HEK293T (cell line): ENCODE data around the gene CROCC.
"Not testable (repeated sequence)": the region's sequence is repeated elsewhere in the genome, so short reads cannot be mapped to it uniquely, and the experiment has no call there.

Experiments
- CTCF ChIA-PET: fragments of 350-600 bp; formaldehyde crosslinking; extraction: SDS; loops from one replicate; lab custom pipeline; 2021; ENCODE audit warnings: antibody characterized with exemption, inconsistent platforms; lab: Yijun Ruan, JAX
- POLR2A ChIA-PET: fragments of 350-600 bp; formaldehyde crosslinking; extraction: SDS; loops from one replicate; lab custom pipeline; 2020; ENCODE audit warnings: antibody characterized with exemption, inconsistent platforms; lab: Yijun Ruan, JAX
- DNase-seq: peaks from one replicate; pipeline ENCODE4 v3.0.0; 2012; ENCODE audit warnings: mixed read lengths; ENCODE audit errors: extremely low spot score
- ARNT ChIP-seq: fragments of 450-650 bp; IDR thresholded peaks from 2 replicates; pipeline ENCODE4 v1.6.1; 2017; ENCODE audit warnings: mild to moderate bottlenecking
- BHLHE40 ChIP-seq: fragments of 450-650 bp; IDR thresholded peaks from 2 replicates; pipeline ENCODE4 v1.6.1; 2016; ENCODE audit warnings: mild to moderate bottlenecking, moderate library complexity, borderline replicate concordance
- CTBP1 ChIP-seq: fragments of 450-650 bp; IDR thresholded peaks from 2 replicates; pipeline ENCODE4 v1.6.1; 2016; ENCODE audit warnings: borderline replicate concordance
- ELF4 ChIP-seq: fragments of 450-650 bp; IDR thresholded peaks from 2 replicates; pipeline ENCODE4 v1.6.1; 2017; ENCODE audit warnings: antibody characterized with exemption
- FOXA1 ChIP-seq: fragments of 450-650 bp; IDR thresholded peaks from 2 replicates; pipeline ENCODE4 v1.6.1; 2016; ENCODE audit warnings: mild to moderate bottlenecking
- FOXK2 ChIP-seq: fragments of 450-650 bp; IDR thresholded peaks from 2 replicates; pipeline ENCODE4 v1.6.1; 2016; ENCODE audit warnings: mild to moderate bottlenecking
- FOXM1 ChIP-seq: fragments of 450-650 bp; IDR thresholded peaks from 2 replicates; pipeline ENCODE4 v1.6.1; 2017; ENCODE audit warnings: mild to moderate bottlenecking, borderline replicate concordance
- HDGF ChIP-seq: fragments of 450-650 bp; IDR thresholded peaks from 2 replicates; pipeline ENCODE4 v1.6.1; 2017; ENCODE audit warnings: antibody characterized with exemption, borderline replicate concordance
- L3MBTL2 ChIP-seq: fragments of 450-650 bp; conservative IDR thresholded peaks from 2 replicates; pipeline ENCODE4 v1.6.1; 2016; ENCODE audit warnings: mild to moderate bottlenecking
- LEF1 ChIP-seq: fragments of 450-650 bp; IDR thresholded peaks from 2 replicates; pipeline ENCODE4 v1.6.1; 2017; ENCODE audit warnings: mild to moderate bottlenecking, borderline replicate concordance
- NFRKB ChIP-seq: fragments of 450-650 bp; IDR thresholded peaks from 2 replicates; pipeline ENCODE4 v1.6.1; 2016; ENCODE audit warnings: mild to moderate bottlenecking, moderate library complexity
- SP1 ChIP-seq: fragments of 450-650 bp; IDR thresholded peaks from 2 replicates; pipeline ENCODE4 v1.6.1; 2017
- SUZ12 ChIP-seq: fragments of 450-650 bp; IDR thresholded peaks from 2 replicates; pipeline ENCODE4 v1.6.1; 2016; ENCODE audit warnings: mild to moderate bottlenecking
- TARDBP ChIP-seq: fragments of 450-650 bp; IDR thresholded peaks from 2 replicates; pipeline ENCODE4 v1.6.1; 2016
- ZNF384 ChIP-seq: fragments of 450-650 bp; IDR thresholded peaks from 2 replicates; pipeline ENCODE4 v1.6.1; 2016
- TF ChIP-seq, protein P1 (sequence below): fragments of 450-650 bp; IDR thresholded peaks from 2 replicates; pipeline ENCODE4 v1.6.1; 2016

CROCC gene

DNA sequence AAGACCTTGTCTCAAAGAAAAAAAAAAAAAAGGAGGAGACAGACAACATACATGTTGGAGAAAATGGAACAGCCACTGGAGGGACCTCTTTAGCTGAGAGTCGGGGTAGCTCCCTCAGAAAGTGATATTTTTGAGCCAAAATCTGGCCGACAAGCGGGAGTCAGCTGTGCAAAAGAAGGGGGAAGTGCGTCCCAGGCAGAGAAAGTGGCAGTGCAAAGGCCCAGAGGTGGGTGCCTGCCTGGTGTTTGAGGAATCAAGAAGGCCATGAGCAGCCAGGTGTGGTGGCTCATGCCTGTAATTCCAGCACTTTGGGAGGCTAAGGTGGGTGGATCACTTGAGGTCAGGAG lies 6.1 kb upstream of the CROCC start:
- DNase-seq = no peak
- TF ChIP-seq ZNF384 = 0 out of 2 replicates have a peak, but pooled peaks have one; percentile 34
- TF ChIP-seq ELF4 = no peak
- no peak for TF ChIP-seq BHLHE40
- no peak for TF ChIP-seq HDGF
- TF ChIP-seq, protein P1, sequence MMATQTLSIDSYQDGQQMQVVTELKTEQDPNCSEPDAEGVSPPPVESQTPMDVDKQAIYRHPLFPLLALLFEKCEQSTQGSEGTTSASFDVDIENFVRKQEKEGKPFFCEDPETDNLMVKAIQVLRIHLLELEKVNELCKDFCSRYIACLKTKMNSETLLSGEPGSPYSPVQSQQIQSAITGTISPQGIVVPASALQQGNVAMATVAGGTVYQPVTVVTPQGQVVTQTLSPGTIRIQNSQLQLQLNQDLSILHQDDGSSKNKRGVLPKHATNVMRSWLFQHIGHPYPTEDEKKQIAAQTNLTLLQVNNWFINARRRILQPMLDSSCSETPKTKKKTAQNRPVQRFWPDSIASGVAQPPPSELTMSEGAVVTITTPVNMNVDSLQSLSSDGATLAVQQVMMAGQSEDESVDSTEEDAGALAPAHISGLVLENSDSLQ = no peak
- no peak for TF ChIP-seq SP1
- no peak for TF ChIP-seq NFRKB
- TF ChIP-seq LEF1 = no peak
- TF ChIP-seq ARNT = no peak
- ChIA-PET CTCF (interaction anchor here (0.6 to 1.3 kb wide), 6 partner anchors 10 to 280 kb away, joined by 3 to 9 read pairs (median 5); no protein-coding TSS in a partner anchor), POLR2A (interaction anchor here (1.1 to 2.3 kb wide), 2 partner anchors 10 to 31 kb away, joined by 3 to 12 read pairs; no protein-coding TSS in a partner anchor)

DNA sequence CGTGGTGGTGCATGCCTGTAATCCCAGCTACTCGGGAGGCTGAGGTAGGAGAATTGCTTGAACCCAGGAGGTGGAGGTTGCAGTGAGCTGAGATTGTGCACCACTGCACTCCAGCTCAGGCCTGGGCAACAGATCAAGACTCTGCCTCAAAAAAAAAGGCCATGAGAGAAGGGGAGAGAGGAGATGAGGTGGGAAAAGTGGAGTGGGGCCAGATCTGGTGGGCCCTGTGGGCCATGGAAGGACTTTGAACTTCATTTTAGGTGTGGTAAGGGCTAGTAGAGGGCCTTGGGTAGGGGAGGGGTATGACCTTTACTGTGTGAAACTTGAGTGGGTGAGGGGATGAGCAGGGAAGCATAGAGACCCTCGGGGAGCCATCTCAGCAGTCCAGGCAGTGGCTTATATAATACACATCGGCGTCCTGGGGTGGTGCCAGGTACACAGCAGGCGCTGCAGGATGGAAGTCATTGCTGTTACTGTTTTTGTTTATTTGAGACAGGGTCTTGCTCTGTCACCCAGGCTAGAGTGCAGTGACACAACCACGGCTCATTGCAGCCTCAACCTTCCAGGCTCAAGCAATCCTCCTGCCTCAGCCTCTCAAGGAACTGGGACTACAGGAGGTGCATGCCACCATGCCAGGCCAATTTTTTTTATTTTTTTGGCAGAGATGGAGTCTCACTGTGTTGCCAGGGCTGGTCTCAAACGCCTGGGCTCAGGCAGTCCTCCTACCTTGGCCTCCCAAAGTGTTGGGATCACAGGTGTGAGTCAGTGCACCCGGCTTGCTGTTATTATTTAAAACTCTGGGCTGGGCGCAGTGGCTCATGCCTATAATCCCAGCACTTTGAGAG lies 5.5 kb upstream of the CROCC start:
- POLR2A ChIA-PET = interaction anchor here (1.1 to 2.3 kb wide), 2 partner anchors 11 to 31 kb away, joined by 3 to 12 read pairs; no protein-coding TSS in a partner anchor
- not testable (repeated sequence) for DNase-seq

DNA sequence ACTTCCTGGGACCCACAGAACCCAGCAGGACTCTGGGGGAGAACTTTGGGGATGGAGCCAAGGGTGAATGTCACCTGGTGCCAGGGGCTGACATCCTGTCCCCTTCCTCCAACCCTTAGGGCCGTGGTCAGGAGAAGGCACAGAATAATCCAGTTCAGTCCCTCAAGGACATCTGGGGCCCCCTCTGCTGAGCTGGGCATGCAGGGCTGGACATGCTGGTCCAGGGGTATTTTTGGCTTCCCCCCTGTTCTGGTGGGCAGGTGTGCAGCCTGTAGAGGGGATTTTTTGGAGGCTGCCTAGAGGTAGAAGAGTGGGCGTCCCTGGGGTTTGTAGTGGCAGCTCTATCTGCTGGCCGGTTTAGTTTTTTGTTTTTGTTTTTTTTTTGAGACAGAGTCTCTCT lies 3.4 kb upstream of the CROCC start:
- no peak for DNase-seq
- POLR2A ChIA-PET = no interaction called here
- TF ChIP-seq SP1 = no peak
- TF ChIP-seq FOXM1 = no peak
- no peak for TF ChIP-seq NFRKB
- TF ChIP-seq BHLHE40 = no peak
- no peak for TF ChIP-seq ELF4
- no peak for TF ChIP-seq CTBP1
- no peak for TF ChIP-seq TARDBP
- no peak for TF ChIP-seq ARNT
- TF ChIP-seq L3MBTL2 = no peak
- no peak for TF ChIP-seq ZNF384
- no peak for TF ChIP-seq FOXK2
- TF ChIP-seq LEF1 = no peak
- TF ChIP-seq HDGF = no peak
- no peak for TF ChIP-seq FOXA1
- TF ChIP-seq, protein P1 = no peak
- TF ChIP-seq SUZ12 = no peak
- CTCF ChIA-PET = interaction anchor here (1.1 kb wide), 1 partner anchor 42 kb away, joined by 4 read pairs; no protein-coding TSS in a partner anchor

More for the DNA sequence above, 5.5 kb upstream of the CROCC start:
- CTCF ChIA-PET = interaction anchor here (0.5 to 0.7 kb wide), 5 partner anchors 16 to 304 kb away, joined by 3 to 9 read pairs (median 3); no protein-coding TSS in a partner anchor

DNA sequence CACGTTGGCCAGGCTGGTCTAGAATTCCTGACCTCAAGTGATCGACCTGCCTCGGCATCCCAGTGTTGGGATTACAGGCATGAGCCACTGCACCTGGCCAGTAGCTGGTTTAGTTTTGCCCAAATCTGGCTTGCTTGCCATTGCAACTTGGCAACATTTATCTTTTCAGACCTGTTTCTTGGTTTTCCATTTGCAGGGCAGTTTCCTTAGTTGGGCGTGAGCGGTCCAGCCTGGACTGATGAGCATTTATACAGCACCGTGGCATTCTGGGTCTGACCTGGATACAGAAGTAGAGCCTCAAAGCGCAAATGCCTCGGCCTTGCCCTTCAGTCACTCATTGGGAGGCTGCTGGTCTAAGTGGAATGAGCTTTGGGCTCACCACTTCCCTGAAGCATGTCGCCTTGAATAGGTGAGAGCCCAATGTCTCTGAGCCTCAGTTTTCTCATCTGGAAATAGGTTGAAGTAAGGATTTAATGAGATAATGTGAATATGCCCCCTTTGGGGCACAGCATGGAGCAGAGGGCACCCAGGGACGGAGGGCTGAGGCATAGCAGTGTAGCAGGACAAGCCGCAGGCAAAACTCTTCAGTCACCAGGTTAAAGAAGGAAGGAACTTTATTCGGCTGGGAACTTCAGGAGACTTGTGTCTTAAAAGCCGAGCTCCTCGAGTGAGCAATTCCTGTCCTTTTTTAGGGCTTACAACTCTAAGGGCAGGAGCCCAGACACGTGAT lies 2.6 kb upstream of the CROCC start:
- DNase-seq = not testable (repeated sequence)
- POLR2A ChIA-PET = interaction anchor here (1.2 kb wide), 1 partner anchor 14 kb away, joined by 3 read pairs; no protein-coding TSS in a partner anchor
- CTCF ChIA-PET = interaction anchor here (1.1 kb wide), 1 partner anchor 41 kb away, joined by 4 read pairs; no protein-coding TSS in a partner anchor

DNA sequence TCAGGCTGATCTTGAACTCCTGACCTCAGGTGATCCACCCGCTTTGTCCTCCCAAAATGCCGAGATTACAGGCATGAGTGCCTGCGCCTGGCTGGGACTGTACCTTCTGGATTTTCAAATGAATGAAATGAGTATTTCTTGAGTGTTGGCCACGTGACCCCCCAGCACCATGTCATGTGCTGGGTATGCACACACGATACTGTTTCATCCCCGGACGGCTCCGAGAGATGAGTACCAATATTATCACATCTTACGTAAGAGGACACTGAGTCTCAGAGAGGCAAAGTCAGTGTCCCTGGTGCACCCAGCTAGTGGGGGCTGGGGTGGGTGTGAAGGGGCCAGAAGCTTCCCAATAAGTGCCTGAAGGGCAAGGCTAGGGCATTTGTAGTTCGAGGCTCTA lies 780 bp upstream of the CROCC start:
- ChIA-PET CTCF (no interaction called here), POLR2A (no interaction called here)
- DNase-seq = no peak
- no peak for TF ChIP-seq FOXK2
- no peak for TF ChIP-seq FOXM1
- TF ChIP-seq LEF1 = no peak
- TF ChIP-seq CTBP1 = no peak
- no peak for TF ChIP-seq BHLHE40
- TF ChIP-seq TARDBP = no peak
- no peak for TF ChIP-seq HDGF
- TF ChIP-seq ZNF384 = no peak
- no peak for TF ChIP-seq ELF4
- no peak for TF ChIP-seq SP1

DNA sequence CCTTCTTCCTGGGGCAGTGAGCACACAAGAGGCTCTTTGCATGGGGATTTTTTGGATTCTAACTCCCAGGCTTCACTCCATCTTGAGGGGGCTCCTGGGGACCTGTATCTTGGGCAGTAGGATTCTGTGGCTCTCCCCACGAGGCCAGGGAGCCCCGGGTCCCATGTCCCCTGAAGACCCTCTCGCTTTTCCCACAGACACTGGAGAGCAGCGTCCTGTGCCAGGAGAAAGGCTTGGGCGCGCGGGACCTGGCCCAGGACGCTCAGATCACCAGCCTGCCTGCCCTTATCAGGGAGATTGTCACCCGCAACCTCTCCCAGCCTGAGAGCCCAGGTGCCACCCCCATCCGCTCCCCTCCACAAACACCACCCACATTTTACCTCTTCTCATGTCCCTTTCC lies 735 bp downstream of the CROCC start:
- POLR2A ChIA-PET = interaction anchor here (0.7 kb wide), 1 partner anchor 17 kb away, joined by 4 read pairs; no protein-coding TSS in a partner anchor
- TF ChIP-seq, protein P1 = no peak
- TF ChIP-seq ARNT (no peak), LEF1 (no peak), CTBP1 (no peak), HDGF (no peak), SUZ12 (no peak), FOXM1 (no peak), SP1 (no peak), BHLHE40 (no peak)
- DNase-seq = no peak
- CTCF ChIA-PET = interaction anchor here (0.6 kb wide), 1 partner anchor 522 kb away, joined by 3 read pairs; no protein-coding TSS in a partner anchor
